GM18861 (cell line): ENCODE measurements around the gene TPCN2.

ENCODE experiments used
- ATAC-seq: cut with Tn5 transposase; IDR thresholded peaks from one replicate; pipeline ENCODE4 v1.9.1; 2021; ENCODE audit not compliant: unreplicated experiment

The TPCN2 gene

DNA sequence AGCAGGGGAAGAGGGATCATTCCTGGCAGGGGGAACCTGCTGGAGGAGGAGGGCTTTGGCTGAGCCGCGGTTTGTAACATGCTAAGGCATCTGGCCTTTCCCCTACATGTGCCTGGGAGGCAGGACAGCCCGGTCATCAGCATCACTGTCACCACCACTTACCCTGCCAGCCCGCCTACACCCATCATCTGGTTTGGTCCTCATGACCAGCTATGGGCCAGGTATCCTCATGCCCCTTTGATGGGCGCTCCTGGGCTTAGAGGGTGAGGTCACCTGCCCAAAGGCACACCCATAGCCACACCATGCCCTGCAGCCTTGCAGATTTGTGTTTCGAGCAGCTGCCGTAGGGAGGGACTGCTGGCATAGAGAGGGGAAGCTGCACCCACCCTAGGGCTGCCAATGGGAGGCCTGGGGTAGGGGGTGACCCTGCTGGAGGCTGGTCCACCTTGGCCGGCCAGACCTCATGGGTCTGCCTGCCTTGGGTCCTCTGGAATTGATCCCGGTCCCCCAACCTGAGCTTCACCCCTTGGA, 38.3 kb upstream of the TPCN2 start:
- ATAC-seq = no peak

DNA sequence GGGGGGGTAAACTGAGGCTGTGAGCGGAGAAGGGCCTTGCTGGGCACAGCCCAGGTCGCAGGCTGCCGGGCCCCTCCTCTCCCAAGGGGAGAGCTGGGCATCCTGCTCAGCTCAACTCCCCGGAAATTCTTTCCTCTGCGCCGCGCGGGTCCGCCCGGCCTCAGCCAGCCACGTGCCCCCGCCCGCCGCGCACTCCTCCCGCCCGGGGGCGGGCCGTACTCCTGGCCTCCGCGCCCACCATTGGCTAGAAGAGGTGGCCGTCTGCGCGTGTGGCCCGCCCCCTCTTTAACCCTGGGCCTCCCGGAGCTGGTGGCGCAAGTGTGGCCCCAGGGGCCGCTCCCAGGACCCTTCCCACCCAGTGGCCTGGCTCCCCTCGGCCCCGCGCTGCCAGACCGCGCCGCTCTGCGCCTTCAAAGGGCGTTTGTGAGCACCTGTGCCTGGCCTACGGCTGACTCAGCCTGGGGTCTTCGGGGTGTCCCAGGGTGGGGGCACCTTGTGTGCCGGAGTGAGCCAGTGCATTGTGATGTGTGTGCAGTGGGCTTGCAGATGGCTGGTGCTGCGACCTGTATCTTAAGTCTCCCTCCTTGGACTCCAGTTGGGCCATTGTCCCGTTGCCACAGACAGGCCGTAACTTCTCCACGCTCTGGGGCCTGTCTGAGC, 37.6 kb upstream of the TPCN2 start:
- no peak for ATAC-seq

DNA sequence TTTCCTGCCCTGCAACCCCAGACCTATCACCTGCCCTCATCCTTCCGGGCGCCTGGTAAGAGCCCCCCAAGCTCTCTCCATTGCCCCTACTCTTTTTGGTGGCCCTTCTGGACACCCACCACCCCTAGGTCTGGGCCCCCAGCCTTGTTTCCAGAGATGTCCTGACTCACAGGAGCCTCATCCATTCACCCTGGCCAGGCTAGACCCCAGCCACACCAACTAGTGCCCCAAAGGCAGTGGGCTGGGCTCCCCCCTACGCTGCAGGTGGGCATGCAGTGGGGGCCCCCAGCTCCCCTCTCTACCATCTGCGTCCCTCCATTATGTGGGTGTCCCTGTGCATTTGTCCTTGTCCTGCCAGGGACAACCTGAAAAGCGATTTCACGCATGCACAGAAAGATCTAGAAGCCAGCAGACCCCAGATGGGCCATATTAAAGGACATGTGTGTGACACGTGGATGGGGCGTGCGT, 37.1 kb upstream of the TPCN2 start:
- no peak for ATAC-seq

DNA sequence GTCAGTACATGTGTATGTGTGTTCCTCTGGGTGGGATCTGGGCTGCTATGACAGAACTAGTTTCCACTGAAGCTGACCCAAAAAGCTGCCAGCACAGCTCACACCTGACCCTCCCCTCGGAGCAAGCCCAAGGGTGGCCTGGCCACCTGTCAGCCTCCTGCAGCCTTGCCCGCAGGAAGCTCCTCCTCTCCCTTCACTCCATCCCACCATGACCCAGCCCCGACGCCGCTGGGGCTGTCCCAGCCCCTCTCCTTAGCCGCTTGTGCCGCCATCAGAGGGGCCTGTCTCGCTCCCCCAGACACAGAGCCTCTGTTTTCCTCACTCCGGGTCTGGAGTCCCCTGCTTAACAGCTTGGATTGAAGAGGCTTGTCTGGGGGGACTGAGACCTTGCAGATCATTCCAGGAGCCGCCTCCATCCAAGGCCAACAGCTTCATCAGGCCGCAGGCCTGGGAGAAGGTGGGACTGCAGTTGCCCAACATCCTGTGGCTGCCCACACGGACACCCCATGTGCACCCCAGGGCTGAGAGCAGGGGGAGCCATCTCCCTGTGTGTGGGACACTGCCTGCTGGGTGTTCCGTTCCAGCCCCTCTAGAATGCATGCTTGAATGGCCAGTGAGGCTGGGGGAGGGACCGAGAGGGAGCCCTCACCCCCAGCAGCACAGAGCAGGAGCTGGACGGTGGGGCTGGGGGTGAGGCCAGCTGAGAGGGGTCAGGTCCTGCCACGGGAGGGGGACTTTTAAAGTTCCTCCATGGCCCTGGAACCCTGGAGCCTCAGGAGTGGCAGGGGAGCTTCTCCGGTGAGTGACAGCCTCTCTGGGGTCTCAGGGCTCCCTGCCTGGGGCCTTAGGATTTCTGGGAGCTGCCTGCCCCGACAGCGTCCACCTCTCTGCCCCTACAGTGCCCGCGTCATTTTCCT, 36.4 kb upstream of the TPCN2 start:
- no peak for ATAC-seq

DNA sequence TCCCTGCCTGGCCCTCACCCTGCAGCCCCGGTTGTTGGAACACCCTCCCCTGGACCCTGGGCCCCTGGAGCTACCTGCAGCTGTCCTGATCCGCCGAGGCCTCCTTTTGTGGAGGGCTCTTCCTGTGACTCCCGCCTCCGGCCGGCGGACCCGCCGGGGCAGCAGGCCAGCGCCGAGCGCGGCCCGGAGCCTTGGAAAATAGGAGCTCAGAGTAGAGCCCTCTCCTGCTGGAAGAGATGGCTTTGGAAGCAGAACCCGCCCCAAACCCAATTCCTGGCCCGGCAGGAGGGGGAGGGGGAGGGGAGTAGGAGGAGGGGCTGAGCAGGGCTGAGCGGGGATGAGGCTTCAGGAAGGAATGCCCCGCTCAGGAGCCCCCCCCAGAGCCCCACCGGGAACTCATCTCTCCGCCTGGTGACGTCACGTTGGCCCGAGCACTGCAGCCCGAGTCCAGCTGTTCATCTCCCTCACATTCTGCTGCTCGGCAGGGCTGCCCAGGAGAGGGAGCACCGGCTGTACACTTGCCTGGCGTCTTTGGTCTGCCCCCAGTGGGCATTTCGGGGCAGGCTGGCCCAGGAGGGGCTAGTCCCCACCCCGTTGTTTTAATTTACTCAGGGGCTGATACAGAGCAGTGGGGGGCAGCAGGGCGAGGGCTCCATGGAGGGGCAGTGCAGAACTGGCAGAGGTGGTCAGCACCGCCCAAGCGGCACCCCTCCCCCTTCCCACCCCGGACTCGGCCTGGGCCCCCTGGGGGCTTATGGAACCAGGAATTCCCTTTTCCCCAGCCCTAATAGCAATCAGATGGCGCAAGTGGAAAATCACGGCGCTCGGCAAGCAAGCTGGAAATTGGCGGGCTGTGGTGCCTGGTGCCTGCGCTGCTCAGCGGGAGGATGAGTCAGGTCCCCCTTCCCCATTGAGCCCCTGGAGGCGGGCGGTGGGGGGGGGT, 35.5 kb upstream of the TPCN2 start, which contains the start of gene MRGPRF:
TSS of gene MRGPRF (minus strand) at position 238 of the 943 bp plus-strand sequence. CDS start 3,345 bp downstream, outside the sequence.
- ATAC-seq = no peak

DNA sequence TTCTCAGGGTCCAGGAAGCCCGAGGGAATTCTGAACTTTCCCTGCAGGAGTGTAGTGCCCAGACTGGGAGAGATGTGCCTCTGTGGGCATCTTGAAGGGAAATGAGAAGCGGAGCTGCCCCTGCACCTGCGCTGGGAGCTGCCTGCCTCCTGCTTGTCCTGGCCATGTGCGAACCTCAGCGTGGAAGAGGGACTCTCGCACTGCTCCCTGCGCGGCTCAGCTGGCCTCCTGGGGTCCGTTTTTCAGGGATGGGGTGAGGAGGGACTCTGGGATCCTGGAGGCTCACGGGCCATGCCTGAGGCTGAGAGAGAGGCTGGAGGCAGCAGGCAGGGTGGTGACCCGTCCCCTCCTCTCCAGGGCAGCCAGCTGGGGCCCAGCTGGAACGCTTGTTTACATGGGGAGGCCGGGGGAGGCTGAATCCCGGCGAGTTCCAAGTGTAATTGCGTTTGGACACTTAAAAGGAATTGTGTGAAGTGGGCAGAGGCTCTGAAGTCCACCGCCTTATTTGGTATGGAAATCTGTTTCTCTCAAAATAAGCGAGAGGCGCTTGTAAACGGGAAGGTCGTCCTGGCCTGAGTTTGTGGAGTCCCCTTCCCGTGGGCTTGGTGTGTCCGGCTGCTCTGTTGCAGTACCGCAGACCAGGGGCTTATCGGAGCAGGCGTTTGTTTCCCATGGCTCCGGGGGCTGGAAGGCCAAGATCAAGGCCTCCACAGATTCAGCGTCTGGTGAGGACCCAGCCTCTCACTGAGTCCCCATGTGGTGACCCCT, 34.5 kb upstream of the TPCN2 start:
- no peak for ATAC-seq

DNA sequence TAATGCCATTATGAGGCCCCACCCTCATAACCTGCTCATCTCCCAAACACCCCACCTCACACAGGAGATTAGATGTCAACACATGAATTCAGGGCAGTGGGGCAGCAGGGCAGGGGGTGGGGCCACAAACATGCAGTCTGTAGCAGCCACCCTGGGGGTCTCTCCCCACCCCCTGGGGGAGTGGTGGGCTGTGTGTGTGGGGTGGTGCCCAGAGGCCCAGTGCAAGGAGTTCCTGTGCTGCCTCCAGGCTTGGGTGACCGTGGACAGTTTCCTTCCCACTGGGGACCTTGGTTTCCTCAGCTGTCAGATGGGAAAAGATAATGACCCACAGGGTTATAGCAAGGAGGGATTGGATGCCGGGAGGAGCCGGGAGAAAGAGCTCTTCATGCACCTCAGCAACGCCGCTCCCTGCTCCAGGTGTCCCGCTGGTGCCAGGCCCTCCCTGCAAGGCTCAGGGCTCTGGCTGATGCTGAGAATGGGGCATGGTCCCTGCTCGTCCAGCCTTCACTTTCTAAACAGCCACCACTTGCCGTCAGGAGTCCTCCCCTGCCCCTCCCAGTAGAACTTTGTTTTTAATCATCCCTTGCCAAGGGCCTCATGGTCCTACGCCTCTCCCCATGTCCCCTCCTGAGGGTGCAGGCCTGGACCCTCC, 33.7 kb upstream of the TPCN2 start:
- no peak for ATAC-seq

DNA sequence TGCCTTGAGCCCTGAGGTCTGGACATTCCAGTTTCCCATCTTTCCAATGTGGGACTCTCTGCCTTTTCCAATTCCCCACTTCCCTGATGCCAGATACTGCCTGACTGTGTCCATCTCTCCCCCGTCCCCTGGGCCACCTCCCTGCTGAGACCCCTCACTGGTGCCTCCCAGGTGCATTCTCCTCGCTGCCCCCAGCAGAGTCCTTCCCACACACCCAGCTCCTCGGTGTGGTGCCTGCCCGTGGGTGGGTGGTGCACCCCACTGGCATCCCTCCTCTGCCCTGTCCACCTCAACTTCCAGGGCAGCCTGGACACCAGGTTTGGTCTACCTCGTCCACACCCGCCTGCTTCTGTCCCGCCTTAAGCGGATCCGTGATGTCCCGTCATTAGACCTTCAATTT, 30.8 kb upstream of the TPCN2 start:
- no peak for ATAC-seq

DNA sequence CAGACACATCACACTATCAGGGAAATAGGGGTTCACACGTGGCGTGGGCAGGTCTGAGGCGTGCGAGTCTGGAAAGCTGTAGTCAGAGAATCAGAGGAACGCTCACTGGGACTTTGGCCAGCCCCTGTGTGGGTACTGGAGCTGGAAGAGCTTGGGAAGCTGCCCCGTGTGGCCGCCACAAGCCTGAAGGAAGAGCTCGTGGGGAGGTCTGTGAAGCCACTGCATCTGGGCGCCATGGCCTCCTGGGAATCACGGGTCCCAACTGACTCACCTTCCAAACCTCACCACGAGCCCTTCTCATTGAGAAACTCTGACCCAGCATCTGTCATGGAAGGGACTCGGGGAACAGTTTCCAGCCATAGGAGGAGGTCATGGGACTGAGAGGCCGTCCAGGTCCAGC, 29.8 kb upstream of the TPCN2 start:
- ATAC-seq = no peak

DNA sequence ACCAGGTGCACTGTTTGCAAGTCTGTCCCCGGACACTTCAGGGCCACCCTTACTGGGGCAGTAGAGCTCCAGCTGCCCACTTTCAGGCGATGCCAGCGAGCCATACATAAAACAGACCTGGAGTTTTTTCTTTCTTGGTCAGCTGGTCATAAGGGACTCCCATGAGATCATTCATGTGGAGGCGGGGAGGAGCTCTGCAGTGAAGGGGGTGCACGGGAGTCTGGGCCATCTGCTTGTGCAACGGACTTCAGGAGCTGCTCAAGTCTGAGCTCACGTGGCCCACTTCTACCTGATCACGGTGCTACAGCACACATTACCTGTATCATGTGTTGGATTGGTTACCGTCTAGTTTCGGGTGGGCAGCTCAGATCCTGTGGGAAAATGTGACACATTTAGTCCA, 26.5 kb upstream of the TPCN2 start:
- no peak for ATAC-seq

DNA sequence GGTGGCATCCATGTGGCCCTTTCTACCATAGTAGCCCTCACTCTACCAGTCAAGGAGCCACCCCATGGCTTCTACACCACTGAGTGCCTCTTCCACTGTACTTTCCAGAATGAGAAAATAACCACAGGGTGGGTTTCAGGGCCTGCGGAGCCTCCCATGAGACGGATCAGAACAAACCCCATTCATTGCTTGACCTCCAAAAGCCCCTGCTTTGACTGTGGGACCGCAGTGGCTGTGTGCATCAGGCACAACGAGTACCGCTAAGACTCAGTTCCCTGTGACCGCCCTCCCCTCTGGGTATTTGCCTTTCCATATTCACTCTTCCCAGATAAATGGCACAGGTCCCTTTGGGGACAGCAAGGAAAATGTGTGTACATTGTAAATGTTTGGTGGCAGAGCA, 24.2 kb upstream of the TPCN2 start:
- no peak for ATAC-seq

DNA sequence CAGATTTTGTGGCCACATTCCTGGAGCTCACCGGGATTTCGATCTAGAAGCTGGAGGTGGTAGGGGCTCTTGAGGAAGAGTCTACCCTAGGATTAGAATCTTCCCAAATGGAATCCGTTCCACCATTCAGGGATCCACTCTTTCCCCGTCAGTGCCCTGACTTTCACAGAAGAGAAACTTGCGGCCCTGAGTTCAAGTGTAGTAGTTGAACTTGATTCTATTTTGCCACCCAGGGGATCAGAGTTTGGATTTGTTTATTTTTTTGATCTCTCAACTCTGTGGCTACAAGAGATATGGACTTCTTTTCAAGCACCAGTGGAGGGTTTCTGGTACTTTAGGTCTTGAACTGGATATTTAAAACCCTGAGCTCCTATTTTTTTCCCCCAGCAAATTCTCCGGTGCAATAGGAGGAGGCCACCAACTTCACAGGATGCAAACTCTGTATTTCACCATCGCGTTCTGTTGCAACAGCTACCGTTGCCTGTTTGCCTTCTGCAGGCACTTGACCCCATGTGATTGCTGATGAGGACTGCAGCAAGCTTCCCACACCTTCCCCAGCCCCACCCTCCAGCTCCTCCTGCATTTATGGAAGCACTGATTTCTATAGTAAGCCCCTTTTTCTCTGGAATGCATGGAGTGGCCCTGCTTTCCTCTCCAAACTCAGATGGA, 20.9 kb upstream of the TPCN2 start:
- no peak for ATAC-seq

DNA sequence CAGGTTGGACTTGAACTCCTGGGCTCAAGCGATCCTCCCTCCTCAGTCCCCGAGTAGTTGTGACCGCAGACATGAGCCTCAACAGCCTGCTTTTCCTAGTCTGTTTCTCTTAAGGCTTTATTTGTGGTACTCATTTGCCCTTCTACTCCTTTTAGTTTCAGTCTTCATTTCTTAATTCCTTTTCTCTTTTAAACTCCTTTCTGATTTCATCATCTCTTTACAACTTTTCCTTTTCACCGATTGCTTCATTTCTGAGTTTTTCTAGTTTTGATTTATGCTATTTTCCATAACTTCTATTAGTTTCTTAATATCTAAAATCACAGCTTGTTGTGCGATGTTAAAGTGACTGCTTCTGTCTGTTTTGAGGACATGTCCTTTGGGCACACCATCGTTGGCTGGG, 18.4 kb upstream of the TPCN2 start:
- ATAC-seq = no peak

DNA sequence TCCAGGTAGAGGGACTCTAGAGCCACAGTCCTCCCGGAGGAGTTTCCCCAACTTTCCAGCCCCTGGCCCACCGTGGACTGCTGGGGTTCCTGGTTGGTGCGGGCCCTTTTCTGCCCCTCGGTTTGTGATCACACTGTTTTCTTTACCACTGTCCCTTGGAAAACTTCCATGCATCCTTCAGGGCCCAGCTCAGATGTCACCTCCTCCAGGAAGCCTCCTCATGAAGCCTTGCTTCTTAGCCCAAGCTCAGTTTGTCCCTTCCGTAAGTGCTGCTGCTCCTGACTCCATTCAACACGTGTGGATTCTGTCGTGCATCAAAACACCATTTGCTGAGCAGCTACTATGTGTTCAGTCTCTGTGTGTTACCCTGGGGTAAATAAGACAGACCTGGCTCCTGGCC, 15.9 kb upstream of the TPCN2 start:
- ATAC-seq = no peak

DNA sequence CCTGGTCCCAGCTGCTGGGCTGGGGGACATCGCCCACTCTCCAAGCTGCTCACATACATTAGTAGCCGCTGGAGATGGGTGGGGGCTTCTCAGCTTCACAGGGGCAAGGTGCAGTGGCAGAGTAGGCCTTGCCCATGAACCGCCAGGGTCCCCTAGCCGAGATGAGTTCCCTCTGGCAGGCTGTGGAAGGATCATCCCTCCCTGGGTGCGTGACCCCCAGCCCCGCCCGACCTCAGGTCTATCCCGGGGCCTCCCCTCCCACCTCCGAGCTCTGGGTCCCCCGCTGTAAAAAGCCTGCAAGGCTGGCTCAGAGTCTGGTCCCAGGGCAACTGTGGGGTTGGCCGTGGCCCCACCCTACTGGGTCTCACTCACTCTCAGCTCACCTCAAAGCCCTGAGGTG, 15.3 kb upstream of the TPCN2 start:
- ATAC-seq = no peak

DNA sequence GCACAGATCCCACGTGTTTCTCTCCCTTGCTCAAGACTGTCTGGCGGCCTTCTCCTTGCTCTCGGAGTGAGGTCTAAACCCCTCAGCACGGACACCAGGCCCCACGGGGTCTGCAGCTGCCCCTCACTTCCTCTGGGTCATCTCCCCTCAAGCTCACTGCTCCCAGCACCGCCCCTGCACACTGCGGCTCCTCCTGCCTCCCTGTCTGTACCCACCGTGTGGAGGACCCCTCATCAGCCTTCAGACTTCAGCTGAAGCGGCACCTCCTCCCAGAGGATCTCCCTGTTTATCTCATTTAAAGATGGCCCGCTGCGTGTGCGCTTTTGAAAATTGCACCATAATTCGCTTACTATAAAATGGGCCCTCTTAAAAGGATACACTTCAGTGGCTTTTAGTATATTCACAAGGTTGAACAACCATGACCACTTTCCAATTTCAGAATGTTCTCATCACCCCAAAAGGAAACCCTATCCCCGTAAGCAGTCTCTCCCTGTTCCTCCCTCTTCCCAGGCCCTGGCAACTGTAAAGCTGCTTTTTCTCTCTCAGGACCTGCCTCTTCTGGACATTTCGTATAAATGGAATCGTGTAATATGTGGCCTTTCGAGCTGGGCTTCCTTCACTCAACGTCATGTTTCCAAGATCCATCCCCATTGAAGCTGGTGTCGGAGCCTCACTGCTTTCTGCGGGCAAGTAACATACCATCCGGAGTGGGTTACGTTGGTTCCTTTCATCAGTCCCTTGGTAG, 14.4 kb upstream of the TPCN2 start:
- no peak for ATAC-seq

DNA sequence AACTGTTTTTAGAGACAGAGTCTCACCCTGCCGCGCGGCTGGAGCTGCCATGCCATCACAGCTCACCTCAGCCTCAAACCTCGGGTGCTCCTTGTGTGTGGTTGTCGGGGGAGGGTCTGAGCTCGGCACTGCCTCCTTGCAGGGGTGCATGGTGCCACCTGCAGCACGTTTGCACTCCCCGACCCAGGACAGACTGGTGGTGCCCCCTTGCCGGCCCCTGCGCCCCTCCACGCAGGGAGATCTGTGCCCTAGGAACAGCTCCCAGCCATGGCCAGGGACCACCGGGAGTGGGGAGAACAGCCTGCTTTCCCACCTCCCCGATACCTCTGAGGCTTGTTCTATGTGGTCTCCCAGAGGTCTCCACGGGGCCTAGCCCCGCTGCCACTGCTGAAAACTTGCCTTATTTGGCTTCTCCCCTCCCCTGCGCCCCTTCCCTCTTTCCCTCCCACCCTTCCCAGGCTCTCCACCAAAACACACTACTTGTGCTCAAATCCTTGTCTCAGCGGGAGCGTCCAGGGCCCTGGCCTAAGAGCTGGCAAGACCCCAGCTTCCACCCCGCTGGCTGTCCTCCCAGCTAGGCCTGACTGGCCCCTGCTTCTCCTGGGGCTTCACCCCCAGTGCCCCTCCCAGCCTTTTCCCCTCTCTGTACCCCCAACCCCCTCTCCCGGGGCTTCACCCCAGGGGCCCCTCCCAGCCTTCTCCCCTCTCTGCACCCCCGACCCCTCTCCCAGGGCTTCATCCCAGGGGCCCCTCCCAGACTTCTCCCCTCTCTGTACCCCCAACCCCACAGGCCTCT, 13.4 kb upstream of the TPCN2 start:
- ATAC-seq = no peak

DNA sequence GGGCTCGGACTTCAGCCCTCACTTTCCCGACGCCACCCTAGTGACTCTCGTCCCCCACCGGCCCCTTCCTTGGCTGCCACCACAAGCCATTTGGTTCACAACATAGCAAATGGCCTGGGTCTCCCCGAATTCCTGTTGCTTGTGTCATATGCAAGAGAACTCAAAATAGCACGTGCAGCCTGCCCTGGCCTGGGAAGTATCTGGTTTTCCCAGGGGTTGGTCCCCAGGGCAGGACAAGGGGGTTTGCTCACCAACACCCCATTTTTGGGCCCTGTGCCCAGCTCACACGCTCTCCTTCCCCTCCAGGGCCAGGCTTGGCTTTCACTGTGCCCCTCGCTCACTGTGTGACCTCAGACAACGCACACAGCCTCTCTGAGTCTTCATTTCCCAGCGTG, 12.8 kb upstream of the TPCN2 start:
- no peak for ATAC-seq
